C1 segment of cervical spinal cord (tissue), 14 donors: ENCODE results near the gene PCMTD2.
"Not testable (repeated sequence)": the region's sequence is repeated elsewhere in the genome, so short reads cannot be mapped to it uniquely, and the experiment has no call there.

Experiments used
- DNase-seq, 14 donors: peaks; one replicate each; lab custom pipeline; 2025; lab: John Stamatoyannopoulos, UW

The PCMTD2 gene

DNA sequence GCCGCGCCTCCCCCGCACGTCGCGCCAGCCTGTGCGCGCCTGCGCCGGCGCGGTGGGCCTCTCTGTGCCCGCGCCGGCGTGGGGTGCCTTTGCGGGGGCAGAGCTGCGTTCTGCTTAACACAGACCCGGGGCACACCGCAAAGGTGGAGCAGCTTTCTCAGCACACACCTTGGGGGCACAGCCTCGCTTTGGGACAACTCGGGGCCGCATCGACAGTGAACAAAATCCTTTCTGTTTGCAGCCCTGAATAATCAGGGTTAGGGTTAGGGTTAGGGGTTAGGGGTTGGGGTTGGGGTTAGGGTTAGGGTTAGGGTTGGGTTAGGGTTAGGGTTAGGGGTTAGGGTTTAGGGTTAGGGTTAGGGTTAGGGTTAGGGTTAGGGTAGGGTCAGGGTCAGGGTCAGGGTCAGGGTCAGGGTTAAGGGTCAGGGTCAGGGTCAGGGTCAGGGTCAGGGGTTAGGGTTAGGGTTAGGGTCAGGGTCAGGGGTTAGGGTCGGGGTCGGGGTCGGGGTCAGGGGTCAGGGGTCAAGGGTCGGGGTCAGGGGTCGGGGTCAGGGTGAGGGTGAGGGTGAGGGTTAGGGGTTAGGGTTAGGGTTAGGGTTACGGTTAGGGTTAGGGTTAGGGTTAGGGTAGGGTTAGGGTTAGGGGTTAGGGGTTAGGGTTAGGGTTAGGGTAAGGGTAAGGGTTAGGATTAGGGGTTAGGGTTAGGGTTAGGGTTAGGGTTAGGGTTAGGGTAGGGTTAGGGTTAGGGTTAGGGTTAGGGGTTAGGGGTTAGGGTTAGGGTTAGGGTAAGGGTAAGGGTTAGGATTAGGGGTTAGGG, 31.1 kb downstream of the PCMTD2 start:
- DNase-seq, result peak in 3 of 14 donors; percentile 11 to 19 (median 11)

DNA sequence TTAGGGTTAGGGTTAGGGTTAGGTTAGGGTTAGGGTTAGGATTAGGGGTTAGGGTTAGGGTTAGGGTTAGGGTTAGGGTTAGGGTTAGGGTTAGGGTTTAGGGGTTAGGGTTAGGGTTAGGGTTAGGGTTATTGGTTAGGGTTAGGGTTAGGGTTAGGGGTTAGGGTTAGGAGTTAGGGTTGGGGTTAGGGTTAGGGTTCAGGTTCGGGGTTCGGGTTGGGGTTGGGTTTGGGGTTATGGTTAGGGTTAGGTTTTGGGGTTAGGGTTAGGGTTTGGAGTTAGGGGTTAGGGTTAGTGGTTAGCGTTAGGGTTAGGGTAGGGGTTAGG, 31.7 kb downstream of the PCMTD2 start:
- not testable (repeated sequence) for DNase-seq

DNA sequence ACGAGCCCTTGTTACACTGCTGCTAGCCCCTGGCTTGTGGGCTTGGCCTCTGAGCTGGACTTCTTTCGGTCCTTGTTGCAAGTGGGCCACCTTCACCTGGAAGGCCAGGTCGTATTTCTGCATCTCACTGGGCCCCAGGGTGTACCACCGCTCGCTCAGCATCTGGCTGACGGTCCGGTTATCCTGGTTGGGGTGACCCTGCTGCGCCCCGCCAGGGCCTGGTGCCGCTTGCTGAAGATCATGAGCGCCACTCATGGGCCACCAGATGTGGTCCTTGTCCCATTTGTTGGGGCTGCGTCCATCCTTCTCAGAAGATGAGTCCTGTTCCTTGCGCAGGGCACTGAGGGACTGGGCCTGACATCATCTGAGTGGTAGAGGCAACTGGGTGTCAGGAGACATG, 36.6 kb downstream of the PCMTD2 start:
- not testable (repeated sequence) for DNase-seq

DNA sequence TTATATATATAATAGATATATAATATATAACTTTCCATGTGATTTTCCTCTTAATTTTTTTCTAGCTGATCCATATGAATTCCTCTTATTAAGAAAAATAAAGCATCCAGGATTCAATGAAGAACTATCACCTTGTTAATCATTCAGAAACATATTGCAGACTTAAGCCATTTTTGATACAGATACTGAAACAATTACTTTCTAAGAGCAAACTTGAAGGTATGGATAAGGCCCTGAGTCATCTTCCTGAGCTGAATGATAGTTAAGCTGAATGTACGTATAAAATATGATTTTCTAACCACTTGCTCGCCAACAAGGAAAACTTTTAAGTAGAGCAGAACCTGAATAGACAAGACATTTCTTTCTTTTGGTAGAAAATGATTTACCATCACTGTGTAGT, 47.5 kb downstream of the PCMTD2 start:
- not testable (repeated sequence) for DNase-seq

DNA sequence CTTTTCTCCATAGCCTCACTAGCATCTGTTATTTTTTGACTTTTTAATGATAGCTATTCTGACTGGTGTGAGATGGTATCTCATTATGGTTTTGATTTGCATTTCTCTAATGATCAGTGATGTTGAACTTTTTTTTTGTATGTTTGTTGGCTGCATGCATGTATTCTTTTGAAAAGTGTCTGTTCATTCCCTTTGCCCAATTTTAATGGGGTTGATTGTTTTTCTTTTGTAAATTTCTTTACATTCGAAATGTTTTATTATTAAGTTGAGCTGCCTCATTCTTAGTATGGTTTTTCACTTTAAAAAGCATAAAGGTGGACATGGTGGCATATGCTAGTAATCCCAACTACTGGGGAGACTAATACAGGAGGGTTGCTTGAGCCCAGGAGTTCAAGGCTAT, 58.2 kb downstream of the PCMTD2 start:
- DNase-seq, result not testable (repeated sequence)

DNA sequence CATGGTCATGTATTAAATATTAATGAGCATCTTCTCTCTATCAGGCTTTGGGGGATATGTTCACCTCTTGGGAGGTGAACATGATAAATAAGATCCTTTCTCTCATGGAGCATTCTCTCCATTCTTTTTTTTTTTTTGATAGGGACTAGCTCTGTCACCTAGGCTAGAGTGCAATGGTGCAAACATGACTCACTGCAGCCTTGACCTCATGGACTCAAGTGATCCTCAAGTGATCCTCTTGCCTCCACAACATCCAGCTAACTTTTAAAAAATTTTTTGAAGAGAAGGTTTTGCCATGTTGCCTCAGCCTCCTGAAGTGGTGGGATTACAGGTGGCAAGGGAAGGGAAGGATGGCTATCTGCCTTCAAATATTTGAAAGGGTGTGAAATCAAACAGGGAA, 59.8 kb downstream of the PCMTD2 start:
- DNase-seq, result not testable (repeated sequence)

DNA sequence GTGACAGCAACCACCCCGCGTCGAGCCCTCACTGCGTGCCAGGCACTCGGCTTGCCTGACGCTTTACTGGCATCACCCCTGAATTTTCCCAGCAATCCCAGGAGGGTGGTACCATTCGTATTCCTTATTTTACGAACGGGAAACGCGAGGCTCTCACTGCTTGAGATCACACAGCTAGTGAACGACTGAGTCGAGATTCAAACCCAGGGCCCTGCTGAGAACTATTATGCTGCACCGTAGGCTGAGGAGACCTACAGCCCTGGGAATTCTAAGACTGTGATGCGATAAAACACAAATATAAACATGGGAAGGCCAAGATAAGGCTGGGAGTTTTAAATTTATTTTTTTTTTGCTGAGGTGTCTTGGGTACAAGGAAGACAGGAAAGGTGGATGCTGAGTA, 60.3 kb downstream of the PCMTD2 start:
- DNase-seq, result not testable (repeated sequence)

DNA sequence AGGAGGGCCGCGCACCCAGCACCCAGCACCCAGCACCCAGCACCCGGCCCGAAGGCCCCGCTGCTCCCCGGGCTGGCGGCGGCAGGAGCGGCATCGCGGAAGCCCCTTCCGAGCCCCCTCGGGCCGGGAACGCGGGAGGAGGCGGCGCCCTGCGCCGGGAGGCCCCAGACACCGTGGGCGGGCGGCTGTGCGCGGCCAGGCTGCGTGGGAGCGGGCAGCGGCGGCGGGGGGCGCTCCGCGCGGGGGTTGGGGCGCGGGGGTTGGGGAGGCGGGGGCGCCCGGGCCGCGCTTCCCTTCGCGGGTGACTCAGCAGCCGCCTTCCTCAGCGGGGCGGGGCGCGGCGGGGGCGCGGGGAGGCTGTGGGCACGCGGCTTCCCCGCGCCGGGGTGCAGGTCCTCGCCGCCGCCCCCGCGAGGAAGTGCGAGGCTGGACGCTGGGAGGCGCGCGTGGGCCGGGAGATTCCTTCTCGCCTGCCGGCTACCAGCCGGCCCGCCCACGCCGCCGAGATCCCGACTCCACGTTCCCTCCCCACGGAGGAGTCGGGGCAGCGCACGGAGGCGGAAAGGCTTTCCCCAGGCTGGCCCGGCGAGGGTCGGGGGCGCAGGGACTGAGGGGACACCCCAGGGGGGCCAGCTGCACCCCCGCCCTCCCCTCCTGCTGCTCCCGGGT, 61.0 kb downstream of the PCMTD2 start:
- DNase-seq, result peak in 2 of 14 donors; percentile 2 to 8

DNA sequence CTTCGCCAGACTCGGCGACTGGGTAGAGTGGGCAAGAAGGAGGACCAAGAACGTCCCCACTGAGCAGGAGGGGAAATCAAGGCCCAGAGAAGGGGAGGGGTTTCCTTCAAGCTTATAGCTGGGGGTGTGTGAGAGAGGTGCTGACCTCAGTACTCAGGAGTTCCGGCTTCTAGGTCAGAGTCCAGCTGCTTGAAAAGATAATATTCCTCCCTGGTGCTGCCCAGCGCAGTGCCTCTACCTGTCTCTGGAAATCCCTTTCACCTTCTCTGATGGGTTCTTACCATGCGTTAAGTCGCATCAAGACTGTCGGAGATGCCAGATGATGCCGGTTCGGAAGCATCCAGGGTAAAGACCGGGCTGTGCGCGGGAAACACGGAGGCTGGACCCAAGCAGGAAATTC, 61.8 kb downstream of the PCMTD2 start:
- DNase-seq, result not testable (repeated sequence)

DNA sequence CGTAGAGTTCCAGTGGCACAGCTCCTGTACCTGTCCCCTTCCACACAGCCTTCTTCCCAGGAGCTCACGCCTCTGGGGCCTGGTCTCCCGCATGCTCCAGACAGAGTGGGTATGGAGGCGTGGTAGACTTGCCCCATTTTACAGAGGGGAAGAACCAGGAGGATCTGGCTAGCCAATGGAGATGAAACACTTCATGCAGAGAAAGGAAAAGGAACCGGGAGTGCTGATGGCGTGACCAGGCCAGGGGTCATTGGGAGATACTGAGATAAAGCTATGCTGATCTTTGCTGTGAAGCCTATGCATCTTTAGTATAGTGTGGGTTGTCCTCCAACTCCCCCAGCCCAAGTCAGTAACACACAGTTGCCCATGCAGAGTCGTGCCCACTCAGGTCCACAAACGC, 62.5 kb downstream of the PCMTD2 start:
- not testable (repeated sequence) for DNase-seq

DNA sequence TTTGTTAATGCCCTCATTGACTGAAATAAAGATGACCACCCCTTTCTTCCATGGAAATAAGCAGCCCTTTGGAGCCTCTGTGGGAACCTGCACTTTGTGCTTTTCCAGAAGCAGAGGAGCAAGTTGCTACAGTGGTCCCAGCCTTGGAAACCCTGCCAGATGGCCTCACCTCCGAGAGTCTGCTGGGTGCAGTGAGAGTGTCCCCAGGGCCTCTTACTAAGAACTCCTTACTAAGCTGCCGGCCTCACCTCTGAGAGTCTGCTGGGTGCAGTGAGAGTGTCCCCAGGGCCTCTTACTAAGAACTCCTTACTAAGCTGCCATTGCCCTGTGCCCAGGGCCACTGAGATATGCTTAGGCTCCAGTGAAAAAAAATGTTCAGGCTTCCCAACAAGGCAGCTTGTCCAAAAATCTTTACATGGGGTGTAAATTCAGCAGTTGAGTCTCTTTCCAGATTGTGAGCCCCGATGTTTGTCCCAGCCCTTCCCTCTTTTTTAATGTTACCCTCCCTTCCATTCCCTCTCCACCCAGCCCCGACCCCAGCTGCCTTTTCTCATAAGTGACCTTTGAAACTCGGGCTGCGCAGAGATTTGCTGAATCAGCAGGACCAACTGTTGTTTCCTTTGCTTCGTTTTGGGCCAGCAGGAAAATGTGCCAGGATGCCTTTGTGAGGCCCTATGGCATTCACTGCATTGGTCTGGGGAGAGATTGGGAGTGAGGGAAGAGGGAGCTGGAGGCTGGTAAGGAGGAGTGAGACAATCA, 66.7 kb downstream of the PCMTD2 start:
- not testable (repeated sequence) for DNase-seq
